Measurements from ENCODE around the gene KATNAL1. TPM values are rescaled to one million over a fixed set of nuclear protein-coding genes. Genes with fewer than 3 reads are reported as not detected.
"Not testable (repeated sequence)": the region's sequence is repeated elsewhere in the genome, so short reads cannot be mapped to it uniquely, and the experiment has no call there.

The KATNAL1 gene
- total RNA-seq, 2 donors from 2014 or later = 13.7 to 19.1 TPM

- H3K27ac ChIP-seq = no peak overlapping the region
- H3K4me3 ChIP-seq = no peak overlapping the region
- no peaks in the 10 kb centered on the region for H3K4me1 ChIP-seq (ENCODE audit: control insufficient read depth in 1 of 2, low read depth in 2 of 2)
- no peak for DNase-seq (ENCODE audit: low spot score)
- no peaks in the 10 kb centered on the region for H3K27me3 ChIP-seq (replicated peaks; ENCODE audit: insufficient read depth)
- ATAC-seq (ENCODE audit: insufficient number of reproducible peaks, low FRiP score, low read depth) = no peak
- no peaks in the 10 kb centered on the region for H3K9me3 ChIP-seq
- TF ChIP-seq CTCF (IDR thresholded peaks at IDR 0.05) = no peak
- H3K36me3 ChIP-seq = no peaks in the 10 kb centered on the region
Observed at GRCh38 chr13:30179597-30180276, 127.6 kb downstream of the KATNAL1 start.

DNA sequence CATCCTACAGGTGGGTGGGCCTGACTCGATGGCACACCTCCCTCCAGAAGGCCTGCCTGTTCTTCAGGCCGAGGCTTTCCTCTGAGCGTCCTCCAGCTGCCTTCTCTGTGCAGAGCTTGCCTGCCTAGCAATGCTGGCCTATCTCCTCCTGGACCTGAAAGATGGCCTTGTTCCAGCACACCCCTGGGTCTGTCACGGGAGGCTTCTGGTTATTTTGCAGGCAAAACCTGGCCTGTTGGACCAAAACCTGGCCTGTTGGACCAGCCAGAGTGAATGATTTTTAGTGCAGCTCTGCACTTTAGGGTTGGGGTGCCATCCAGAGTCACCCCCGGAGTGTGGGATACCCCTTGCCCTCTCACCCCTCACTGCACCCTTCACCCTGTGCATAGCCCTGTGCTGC is 128.4 kb downstream of the KATNAL1 start:
- ATAC-seq (ENCODE audit: insufficient number of reproducible peaks, low FRiP score, low read depth) (no peak), DNase-seq (ENCODE audit: low spot score) (no peak)
- H3K36me3 ChIP-seq = no peaks in the 10 kb centered on the region
- no peaks in the 10 kb centered on the region for H3K9me3 ChIP-seq
- no peaks in the 10 kb centered on the region for H3K4me1 ChIP-seq (ENCODE audit: control insufficient read depth in 1 of 2, low read depth in 2 of 2)
- no peak overlapping the region for H3K27ac ChIP-seq
- H3K4me3 ChIP-seq = no peak overlapping the region
- TF ChIP-seq CTCF (IDR thresholded peaks at IDR 0.05) = no peak
- no peaks in the 10 kb centered on the region for H3K27me3 ChIP-seq (replicated peaks; ENCODE audit: insufficient read depth)

DNA sequence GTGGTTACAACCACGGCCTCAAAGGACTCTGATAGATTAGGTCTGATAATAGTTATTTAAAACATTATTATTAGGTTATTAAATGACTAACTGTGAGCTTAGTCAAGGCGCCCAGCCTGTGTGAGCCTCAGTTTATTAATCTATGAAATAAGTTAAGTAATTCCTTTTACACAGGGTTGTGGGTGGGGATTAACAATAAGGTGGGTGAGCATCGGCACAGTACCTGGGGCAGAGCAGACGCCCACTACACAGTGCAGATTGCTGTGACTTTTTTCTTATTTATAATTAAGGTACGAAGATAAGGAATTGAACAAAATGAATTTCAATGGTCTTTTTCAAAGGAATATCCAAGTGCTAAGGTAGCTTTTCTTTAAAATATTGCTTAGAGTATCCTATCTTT is 132.2 kb downstream of the KATNAL1 start:
- H3K9me3 ChIP-seq = no peaks in the 10 kb centered on the region
- H3K27me3 ChIP-seq (replicated peaks; ENCODE audit: insufficient read depth) = no peaks in the 10 kb centered on the region
- no peaks in the 10 kb centered on the region for H3K4me1 ChIP-seq (ENCODE audit: control insufficient read depth in 1 of 2, low read depth in 2 of 2)
- ATAC-seq (ENCODE audit: insufficient number of reproducible peaks, low FRiP score, low read depth) = no peak
- H3K36me3 ChIP-seq = no peaks in the 10 kb centered on the region
- no peak for TF ChIP-seq CTCF (IDR thresholded peaks at IDR 0.05)
- no peak for DNase-seq (ENCODE audit: low spot score)
- no peak overlapping the region for H3K4me3 ChIP-seq
- H3K27ac ChIP-seq = no peak overlapping the region

DNA sequence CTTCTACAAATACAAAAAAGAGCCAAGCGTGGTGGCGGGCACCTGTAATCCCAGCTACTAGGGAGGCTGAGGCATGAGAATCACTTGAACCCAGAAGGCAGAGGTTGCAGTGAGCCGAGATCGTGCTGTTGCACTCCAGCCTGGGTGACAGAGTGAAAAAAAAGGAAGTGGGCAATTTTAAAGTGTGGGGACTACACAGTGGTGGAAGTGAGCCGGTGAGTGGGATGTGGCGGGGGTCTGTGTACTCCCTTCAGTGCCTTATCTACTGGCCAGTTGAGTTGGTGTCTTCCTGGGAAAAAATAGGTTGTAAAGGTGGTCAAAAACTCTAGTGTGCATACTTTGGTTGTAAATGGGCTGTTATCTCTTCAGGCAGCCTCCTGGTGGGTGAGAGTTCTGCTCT is 133.1 kb downstream of the KATNAL1 start:
- not testable (repeated sequence) for H3K9me3 ChIP-seq; H3K4me1 ChIP-seq (ENCODE audit: control insufficient read depth in 1 of 2, low read depth in 2 of 2); DNase-seq (ENCODE audit: low spot score); ATAC-seq (ENCODE audit: insufficient number of reproducible peaks, low FRiP score, low read depth); H3K27ac ChIP-seq; H3K27me3 ChIP-seq (replicated peaks; ENCODE audit: insufficient read depth); H3K36me3 ChIP-seq; H3K4me3 ChIP-seq

DNA sequence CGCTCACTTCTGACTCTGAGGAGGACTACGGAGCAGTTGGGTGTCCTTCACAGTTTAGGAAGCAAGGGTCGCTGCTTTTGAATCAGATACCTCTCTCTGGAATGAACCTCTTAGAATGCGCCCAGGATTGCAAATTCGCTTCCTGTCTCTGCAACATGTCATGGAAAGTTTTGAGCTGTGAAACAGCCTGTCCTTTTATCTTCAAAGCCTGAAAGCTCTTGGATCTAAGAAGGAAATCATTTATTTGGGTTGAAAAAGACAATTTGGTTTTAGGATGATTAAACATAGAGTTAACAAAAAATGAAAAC is 134.1 kb downstream of the KATNAL1 start:
- Histone ChIP-seq H3K36me3 (no peaks in the 10 kb centered on the region), H3K27me3 (replicated peaks; ENCODE audit: insufficient read depth) (no peaks in the 10 kb centered on the region), H3K27ac (no peak overlapping the region), H3K4me1 (ENCODE audit: control insufficient read depth in 1 of 2, low read depth in 2 of 2) (no peaks in the 10 kb centered on the region), H3K9me3 (no peaks in the 10 kb centered on the region), H3K4me3 (no peak overlapping the region)
- TF ChIP-seq CTCF (IDR thresholded peaks at IDR 0.05) = no peak
- ATAC-seq (ENCODE audit: insufficient number of reproducible peaks, low FRiP score, low read depth) (no peak), DNase-seq (ENCODE audit: low spot score) (no peak)

Data from thoracic aorta (tissue), 2 donors.